SJCRH30 (cell line): ENCODE results near the gene ZNF418. TPM values are rescaled to one million over a fixed set of nuclear protein-coding genes. Genes with fewer than 3 reads are reported as not detected.
"Not testable (repeated sequence)": the region's sequence is repeated elsewhere in the genome, so short reads cannot be mapped to it uniquely, and the experiment has no call there.

Source experiments
- DNase-seq, 2 experiments: peaks; one replicate each; pipeline ENCODE4 v3.0.0-alpha.2; 2015 to 2020
- H3K27ac ChIP-seq: fragments of 250-450 bp; sonication (Bioruptor Pico); 2 replicates; pipeline ENCODE4 v1.5.1; 2020; ENCODE audit warnings: mild to moderate bottlenecking, moderate library complexity
- H3K27me3 ChIP-seq: fragments of 250-450 bp; sonication (Bioruptor Pico); 2 replicates; pipeline ENCODE4 v1.5.1; 2020; ENCODE audit warnings: mild to moderate bottlenecking, moderate library complexity
- H3K36me3 ChIP-seq: fragments of 250-450 bp; sonication (Bioruptor Pico); 2 replicates; pipeline ENCODE4 v1.5.1; 2020; ENCODE audit warnings: mild to moderate bottlenecking, moderate library complexity
- H3K4me1 ChIP-seq: fragments of 250-450 bp; sonication (Bioruptor Pico); 2 replicates; pipeline ENCODE4 v1.5.1; 2020; ENCODE audit warnings: mild to moderate bottlenecking, moderate library complexity
- H3K4me3 ChIP-seq: fragments of 250-450 bp; sonication (Bioruptor Pico); 2 replicates; pipeline ENCODE4 v1.5.1; 2020; ENCODE audit warnings: mild to moderate bottlenecking, moderate library complexity
- H3K9me3 ChIP-seq: fragments of 250-450 bp; sonication (Bioruptor Pico); replicated peaks from 2 replicates; pipeline ENCODE4 v1.5.1; 2020; ENCODE audit warnings: mild to moderate bottlenecking, moderate library complexity
- total RNA-seq: library from RNA; depleted of rRNA; stranded (reverse); fragments of >200 nt; shearing (Covaris generic); gene quantifications from 2 replicates; pipeline ENCODE4 v1.2.3, GENCODE V29; 2014

ZNF418 gene
- total RNA-seq, 1 experiment from 2014 or later, result 1.8 TPM

DNA sequence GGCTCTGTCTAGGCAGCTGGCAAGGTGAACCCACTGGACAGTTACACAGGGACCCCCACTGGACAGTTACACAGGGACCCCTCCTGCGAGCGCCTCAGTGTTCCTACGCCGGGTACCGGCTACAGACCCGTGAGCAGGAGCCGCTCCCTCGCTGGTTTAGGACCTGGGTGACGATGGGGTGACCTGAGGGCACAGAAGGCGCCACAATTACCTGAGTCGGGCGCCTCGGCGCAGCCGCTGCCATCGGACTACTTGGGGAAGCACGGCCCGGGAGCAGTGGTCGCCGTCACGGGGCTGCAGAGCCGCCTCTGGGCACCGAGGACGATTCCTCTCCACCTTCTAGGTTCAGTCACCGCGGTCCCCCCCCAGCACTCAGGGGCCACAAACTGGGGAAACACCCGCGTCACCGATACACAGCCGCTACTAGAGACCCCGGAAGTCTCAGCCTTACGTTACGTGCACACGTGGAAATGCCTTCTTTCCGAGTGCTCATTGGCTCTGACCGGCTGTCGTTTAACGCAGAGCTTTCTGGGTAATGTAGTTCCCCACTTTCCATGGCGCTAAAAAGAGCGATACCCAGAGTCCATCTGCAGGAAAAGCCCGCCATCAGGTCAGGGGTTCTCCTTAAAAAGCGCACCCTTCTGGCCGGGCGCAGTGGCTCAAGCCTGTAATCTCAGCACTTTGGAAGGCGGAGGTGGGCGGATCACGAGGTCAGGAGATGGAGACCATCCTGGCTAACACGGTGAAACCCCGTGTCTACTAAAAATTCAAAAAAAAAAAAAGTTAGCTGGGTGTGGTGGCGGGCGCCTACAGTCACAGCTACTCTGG is 18.8 kb downstream of the ZNF418 start, which contains the start of gene ZNF417:
TSS of gene ZNF417 (minus strand) at position 425 of the 828 bp plus-strand sequence. CDS start at position 244, 181 bp downstream.
- not testable (repeated sequence) for H3K27me3 ChIP-seq, H3K9me3 ChIP-seq, H3K4me1 ChIP-seq, H3K36me3 ChIP-seq
- Histone ChIP-seq H3K4me3 (peak within 1 kb of the TSS; percentile 95), H3K27ac (peak within 1 kb of the TSS; percentile 62)
- DNase-seq, result peak; percentile 90 to 96

DNA sequence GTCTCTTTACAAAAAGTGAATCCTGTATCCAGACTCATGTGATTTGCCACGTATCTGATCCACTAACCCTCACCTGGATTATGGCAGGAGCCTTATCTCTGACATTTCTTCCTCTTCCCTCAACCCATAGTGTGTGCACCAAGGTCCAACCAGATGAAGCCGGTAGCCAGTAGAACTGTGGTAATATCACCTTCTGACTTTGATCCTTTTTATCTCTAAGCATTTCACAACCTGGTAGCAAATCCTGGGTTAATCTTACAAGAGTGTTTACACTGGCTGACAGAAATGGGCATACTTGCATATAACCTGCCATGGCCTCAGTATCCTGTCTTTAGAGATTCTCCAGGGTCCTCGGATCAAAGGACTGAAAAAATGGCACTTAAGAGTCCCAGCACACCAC is 20.7 kb downstream of the ZNF418 start:
- no peaks in the 10 kb centered on the region for H3K9me3 ChIP-seq
- no peak for DNase-seq
- no peak overlapping the region for H3K27ac ChIP-seq
- H3K4me1 ChIP-seq, result no peaks in the 10 kb centered on the region
- no peaks in the 10 kb centered on the region for H3K27me3 ChIP-seq
- H3K36me3 ChIP-seq, result peaks cover 20% of the 10 kb centered on the region
- no peak overlapping the region for H3K4me3 ChIP-seq

DNA sequence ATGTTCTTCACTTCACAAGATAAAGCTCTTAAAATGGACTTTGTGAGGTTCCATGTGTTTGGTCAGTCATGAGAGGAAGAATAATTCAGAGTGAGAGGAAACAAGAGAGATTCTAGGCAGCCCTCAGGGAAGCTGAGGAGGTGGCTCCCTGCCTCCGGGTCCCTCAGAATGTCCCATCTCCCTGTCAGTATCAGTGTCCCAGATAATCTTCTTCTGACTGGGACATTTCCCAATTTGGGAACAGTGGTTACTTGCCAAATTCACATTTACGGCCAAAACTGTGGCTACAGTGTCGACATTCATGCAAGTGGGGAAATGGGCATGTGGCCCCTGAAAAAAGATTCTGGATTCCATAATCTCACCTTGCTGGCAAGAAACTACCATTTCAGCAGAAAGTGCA is 27.8 kb downstream of the ZNF418 start:
- no peaks in the 10 kb centered on the region for H3K27me3 ChIP-seq
- H3K9me3 ChIP-seq, result peaks cover 8% of the 10 kb centered on the region; the same call in 1 of the 2 replicates
- H3K4me3 ChIP-seq, result no peak overlapping the region
- DNase-seq, result no peak
- H3K4me1 ChIP-seq, result no peaks in the 10 kb centered on the region
- no peak overlapping the region for H3K27ac ChIP-seq
- H3K36me3 ChIP-seq, result peaks cover 40% of the 10 kb centered on the region

DNA sequence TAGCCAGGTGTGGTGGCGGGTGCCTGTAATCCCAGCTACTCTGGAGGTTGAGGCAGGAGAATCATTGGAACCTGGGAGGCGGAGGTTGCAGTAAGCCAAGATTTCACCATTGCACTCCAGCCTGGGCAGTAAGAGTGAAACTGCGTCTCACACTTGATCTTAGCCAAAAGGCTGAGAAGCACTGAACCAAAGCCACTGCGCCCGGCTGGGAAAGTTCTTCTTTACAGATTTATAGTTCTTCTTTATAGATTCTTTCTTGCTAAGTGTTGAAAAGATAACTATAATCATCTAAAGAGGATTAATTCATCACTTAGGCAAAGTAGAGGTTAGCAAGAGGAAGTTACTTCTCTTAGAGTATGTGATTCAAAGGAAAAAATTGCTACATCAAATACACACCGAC is 29.9 kb downstream of the ZNF418 start:
- no peak for DNase-seq
- Histone ChIP-seq H3K4me1 (no peaks in the 10 kb centered on the region), H3K27ac (no peak overlapping the region), H3K9me3 (peaks cover 8% of the 10 kb centered on the region; the same call in 1 of the 2 replicates), H3K27me3 (no peaks in the 10 kb centered on the region), H3K4me3 (no peak overlapping the region), H3K36me3 (peaks cover 28% of the 10 kb centered on the region)

DNA sequence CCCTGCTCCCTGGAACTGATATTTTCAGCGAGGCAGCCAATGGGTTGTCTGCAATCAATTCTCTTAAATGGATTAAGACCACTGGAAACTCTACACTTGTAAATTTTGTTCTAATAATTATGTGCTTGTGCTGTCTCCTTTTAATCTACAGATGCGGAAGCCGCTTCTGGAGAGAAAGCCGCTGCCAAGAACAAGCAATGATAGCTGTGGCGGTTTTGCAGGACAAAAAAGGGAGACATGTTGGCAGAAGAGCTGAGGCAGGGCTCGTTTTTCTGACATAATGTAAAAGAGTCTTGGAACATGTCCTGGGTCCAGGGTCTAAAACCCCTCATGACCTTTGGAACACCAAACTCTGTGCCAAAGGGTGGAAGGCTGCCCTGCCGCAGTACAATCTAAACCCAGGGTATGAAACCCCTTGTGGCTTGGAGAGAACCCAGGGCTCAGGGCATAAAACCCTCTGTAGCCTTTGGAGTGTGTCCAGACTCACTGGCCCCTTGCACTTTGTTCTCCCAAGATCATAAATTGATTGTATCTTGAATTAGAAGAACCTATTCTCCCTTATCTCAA is 31.5 kb downstream of the ZNF418 start:
- Histone ChIP-seq H3K4me1 (no peaks in the 10 kb centered on the region), H3K9me3 (peaks cover 8% of the 10 kb centered on the region; the same call in 1 of the 2 replicates), H3K36me3 (peaks cover 25% of the 10 kb centered on the region), H3K27ac (no peak overlapping the region), H3K4me3 (no peak overlapping the region), H3K27me3 (no peaks in the 10 kb centered on the region)
- DNase-seq, result no peak

DNA sequence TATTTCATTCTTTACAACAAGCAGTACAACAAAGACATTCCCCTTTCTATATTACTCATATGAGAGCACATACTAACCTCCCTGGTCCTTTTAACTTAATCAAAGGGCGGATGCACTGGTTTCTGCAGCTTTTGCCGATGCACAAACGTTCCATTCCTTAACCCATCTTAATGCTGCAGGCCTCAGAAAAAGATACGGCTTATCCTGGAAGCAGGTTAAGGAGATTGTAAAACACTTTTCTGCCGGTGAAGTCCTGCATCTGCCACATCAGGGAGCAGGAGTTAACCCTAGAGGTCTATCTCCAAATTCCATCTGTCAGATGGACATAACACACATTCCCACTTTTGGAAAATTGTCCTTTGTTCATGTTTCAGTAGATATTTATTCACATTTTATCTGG is 34.9 kb downstream of the ZNF418 start:
- Histone ChIP-seq H3K27ac (no peak overlapping the region), H3K36me3 (peaks cover 2% of the 10 kb centered on the region; the same call in 1 of the 2 replicates), H3K4me3 (no peak overlapping the region), H3K27me3 (no peaks in the 10 kb centered on the region), H3K9me3 (peaks cover 7% of the 10 kb centered on the region; the same call in 1 of the 2 replicates), H3K4me1 (no peaks in the 10 kb centered on the region)
- no peak for DNase-seq

DNA sequence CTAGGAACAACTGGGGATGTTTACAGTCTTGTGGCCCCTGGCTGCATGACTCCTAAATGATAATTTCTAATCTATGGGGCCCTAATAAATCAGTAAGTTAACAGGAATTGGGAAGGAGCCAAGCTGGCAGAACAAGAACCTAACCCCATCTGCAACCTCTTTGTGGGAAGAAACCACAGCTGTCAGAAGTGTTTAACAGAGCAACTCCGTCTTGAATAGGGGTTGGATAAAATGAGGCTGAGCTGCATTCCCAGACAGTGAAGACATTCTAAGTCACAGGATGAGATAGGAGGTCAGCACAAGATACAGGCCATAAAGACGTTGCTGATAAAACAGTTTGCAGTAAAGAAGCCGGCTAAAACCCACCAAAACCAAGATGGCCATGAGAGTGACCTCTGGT is 44.5 kb downstream of the ZNF418 start:
- not testable (repeated sequence) for H3K4me3 ChIP-seq, H3K4me1 ChIP-seq, H3K9me3 ChIP-seq, H3K27ac ChIP-seq, H3K36me3 ChIP-seq, H3K27me3 ChIP-seq
- DNase-seq, result peak in 1 of 2 experiments; percentile 12

DNA sequence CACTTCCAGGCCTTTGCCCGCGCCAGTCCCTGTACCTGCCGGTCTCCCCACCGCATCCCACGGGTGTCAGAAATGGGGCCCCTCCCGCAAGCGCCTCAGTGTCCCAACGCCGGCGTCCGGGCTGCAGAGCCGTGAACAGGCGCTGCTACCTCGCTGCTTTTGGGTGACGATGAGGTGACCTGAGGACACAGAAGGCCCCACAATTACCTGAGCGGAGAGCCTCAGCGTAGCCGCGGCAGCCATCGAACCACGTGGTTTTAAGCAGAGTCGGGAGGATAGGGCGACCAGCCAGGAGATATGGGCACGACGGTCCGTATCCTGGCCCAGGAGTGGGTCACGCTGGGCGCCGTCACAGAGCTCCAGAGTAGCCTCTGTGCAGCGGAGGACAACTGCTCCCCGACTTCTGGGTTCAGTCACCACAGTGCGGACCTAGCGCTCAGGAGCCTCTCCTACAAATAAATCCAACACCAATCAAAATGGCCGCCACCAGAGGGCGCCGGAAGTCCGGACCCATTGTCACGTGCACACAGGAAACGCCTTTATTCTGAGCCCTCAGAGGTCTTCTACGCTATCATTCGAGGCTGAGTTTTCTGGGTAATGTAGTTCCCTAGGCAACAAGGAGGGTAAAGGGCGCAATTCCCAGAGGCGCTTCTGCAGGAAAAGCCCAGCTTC is 46.5 kb downstream of the ZNF418 start, which contains the start of gene ZNF814:
TSS of gene ZNF814 (minus strand) at position 478 of the 672 bp plus-strand sequence. CDS start at position 243, 235 bp downstream.
- Histone ChIP-seq H3K27me3 (no peaks in the 10 kb centered on the region), H3K9me3 (peaks cover 5% of the 10 kb centered on the region; the same call in 1 of the 2 replicates), H3K36me3 (peaks cover 6% of the 10 kb centered on the region), H3K4me3 (peak within 1 kb of the TSS; percentile 66), H3K4me1 (no peaks in the 10 kb centered on the region), H3K27ac (peak within 1 kb of the TSS; percentile 49; the same call in 1 of the 2 replicates)
- peak; percentile 74 to 83 for DNase-seq

DNA sequence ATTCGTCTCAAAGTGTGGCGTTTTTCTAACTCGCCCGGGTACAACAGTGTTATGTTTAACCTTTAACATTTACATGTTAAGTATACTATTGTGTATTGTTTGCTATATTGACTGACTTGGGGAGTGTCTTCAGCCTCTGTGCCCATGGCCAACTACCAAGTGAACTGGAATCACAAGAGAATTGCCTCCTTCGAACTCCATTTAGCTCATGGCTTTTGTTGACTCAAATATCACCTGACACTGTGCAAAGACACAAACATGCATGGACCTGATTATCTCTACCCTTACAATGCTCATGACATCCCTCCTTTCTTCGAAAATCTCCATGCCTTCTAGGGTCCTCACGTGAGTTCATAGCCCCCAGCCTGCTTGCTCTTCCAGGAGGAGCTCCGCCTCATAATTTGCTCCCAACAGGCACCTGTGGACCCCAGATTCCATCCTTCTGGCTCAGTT is 47.1 kb downstream of the ZNF418 start:
- H3K4me1 ChIP-seq, result no peaks in the 10 kb centered on the region
- peaks cover 6% of the 10 kb centered on the region for H3K36me3 ChIP-seq
- no peaks in the 10 kb centered on the region for H3K27me3 ChIP-seq
- H3K9me3 ChIP-seq, result peaks cover 5% of the 10 kb centered on the region; the same call in 1 of the 2 replicates
- H3K4me3 ChIP-seq, result peak overlapping the region; percentile 66
- peak overlapping the region; percentile 49; the same call in 1 of the 2 replicates for H3K27ac ChIP-seq
- DNase-seq, result no peak

DNA sequence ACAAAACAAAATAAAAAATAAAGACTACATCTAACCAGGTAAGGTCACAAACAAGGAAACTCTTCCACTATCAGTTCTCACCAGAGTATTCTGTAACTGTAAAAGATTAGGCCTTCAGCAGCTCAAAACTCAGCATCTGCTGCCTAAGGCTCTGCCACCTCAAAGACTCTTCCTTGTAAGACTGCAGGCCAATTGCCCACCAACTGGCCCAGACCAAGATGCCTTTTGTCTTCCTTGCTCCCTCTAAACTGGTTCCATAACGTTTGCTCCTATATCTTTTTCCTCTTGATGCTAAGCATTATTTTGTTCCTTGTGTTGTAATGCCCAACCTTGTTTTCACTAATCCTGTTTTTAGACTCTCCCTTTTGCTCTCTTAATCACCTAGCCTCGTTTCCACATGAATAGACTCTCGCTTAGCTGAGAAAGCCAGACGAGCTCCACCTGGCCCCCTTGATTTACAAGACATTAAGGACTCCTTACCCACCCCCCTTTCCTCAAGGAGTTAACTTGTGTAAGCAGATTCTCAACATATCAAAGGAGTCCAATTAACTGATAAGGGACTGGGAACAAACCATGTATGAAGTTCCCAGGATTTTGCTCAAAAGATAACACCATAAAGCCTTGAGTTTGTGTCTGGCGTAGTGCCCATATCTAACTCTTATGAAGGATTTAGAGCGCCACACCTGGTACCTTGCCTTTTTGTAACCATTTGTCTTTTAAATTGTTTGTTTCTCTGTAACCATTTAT is 47.8 kb downstream of the ZNF418 start:
- Histone ChIP-seq H3K4me3 (no peak overlapping the region), H3K27me3 (no peaks in the 10 kb centered on the region), H3K4me1 (no peaks in the 10 kb centered on the region), H3K9me3 (peaks cover 5% of the 10 kb centered on the region; the same call in 1 of the 2 replicates), H3K27ac (no peak overlapping the region), H3K36me3 (peaks cover 6% of the 10 kb centered on the region)
- DNase-seq, result no peak

DNA sequence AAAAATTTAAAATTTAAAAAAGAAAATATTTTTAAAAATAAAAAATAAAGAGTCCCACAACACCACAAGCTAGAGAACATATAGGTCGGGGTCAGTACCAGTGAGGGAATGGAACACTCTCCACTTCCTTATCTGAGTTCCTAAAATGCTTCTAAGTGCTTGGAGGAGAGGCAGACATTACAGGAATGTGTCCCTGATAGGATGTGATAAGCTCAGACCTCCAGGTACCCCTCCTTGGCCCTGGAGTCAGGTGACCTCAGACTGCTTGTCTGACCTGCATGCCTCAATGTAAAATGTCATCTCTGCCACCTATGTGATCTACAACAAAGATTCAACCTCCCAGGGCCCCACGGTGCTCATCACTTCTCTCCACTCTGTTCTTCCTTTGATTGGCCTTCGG is 49.2 kb downstream of the ZNF418 start:
- H3K36me3 ChIP-seq, result peaks cover 6% of the 10 kb centered on the region
- peaks cover 3% of the 10 kb centered on the region; the same call in 1 of the 2 replicates for H3K9me3 ChIP-seq
- H3K4me3 ChIP-seq, result no peak overlapping the region
- DNase-seq, result no peak
- H3K4me1 ChIP-seq, result no peaks in the 10 kb centered on the region
- H3K27me3 ChIP-seq, result no peaks in the 10 kb centered on the region
- no peak overlapping the region for H3K27ac ChIP-seq

DNA sequence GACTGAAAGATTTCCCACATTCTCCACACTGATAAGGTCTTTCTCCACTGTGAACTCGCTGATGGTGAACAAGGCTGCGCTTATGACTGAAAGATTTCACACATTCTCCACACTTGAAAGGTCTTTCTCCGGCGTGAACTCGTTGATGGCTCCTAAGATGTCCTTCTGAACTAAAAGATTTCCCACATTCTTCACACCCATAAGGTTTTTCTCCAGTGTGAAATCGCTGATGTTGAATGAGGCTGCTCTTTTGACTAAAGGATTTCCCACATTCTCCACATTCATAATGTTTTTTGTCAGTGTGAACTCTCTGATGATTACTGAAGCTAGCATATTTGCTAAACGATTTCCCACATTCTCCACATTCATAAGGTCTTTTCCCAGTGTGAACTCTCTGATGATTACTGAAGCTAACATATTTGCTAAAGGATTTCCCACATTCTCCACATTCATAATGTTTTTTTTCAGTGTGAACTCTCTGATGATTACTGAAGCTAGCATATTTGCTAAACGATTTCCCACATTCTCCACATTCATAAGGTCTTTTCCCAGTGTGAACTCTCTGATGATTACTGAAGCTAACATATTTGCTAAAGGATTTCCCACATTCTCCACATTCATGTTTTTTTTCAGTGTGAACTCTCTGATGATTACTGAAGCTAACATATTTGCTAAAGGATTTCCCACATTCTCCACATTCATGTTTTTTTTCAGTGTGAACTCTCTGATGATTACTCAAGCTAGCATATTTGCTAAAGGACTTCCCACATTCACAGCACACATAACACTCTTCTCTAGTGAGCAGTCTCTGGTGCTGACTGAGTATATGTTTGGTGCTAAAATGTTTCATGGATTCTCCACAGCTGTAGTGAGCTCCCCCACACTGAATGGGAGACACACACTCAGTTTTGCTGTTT is 61.1 kb downstream of the ZNF418 start:
- H3K4me1 ChIP-seq, H3K27me3 ChIP-seq, H3K27ac ChIP-seq, DNase-seq, H3K4me3 ChIP-seq: not testable (repeated sequence)
- peaks cover 20% of the 10 kb centered on the region for H3K9me3 ChIP-seq
- peaks cover 21% of the 10 kb centered on the region for H3K36me3 ChIP-seq

DNA sequence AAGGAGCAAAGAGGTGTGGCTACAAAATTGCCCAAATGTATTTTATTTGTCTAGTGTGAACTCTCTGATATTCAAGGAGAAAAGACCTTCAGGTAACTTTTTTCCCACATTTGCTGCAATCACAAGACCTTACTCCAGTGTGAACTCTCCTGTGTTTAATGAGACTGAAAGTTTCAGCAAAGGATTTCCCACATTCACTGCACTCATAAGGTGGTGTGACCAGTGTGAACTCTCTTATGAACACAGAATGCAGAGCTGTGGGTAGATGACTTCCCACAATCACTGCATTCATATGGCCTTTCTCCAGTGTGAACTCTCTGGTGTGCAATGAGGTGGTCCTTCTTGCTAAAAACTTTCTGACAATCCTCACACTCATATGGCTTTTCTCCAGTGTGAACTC is 62.8 kb downstream of the ZNF418 start:
- Histone ChIP-seq H3K36me3 (peaks cover 32% of the 10 kb centered on the region), H3K4me3 (no peak overlapping the region), H3K27me3 (no peaks in the 10 kb centered on the region), H3K27ac (no peak overlapping the region), H3K9me3 (peaks cover 26% of the 10 kb centered on the region), H3K4me1 (no peaks in the 10 kb centered on the region)
- no peak for DNase-seq
